Neuronal stem cell (in vitro differentiated cells): ENCODE measurements around the gene CD226.
"Not testable (repeated sequence)": the region's sequence is repeated elsewhere in the genome, so short reads cannot be mapped to it uniquely, and the experiment has no call there.

Experiments used
- DNase-seq: peaks from one replicate; pipeline ENCODE4 v3.0.0-alpha.2; 2013; ENCODE audit warnings: low spot score
- H2AFZ ChIP-seq: one replicate; pipeline ENCODE4 v1.6.1; 2013; ENCODE audit warnings: mild to moderate bottlenecking, low read length, inconsistent platforms
- H2AK5ac ChIP-seq: 2 replicates; pipeline ENCODE4 v1.6.1; 2013; ENCODE audit warnings: low read depth, mild to moderate bottlenecking, inconsistent platforms, low read length, moderate library complexity, mixed read lengths
- H2BK120ac ChIP-seq: 2 replicates; pipeline ENCODE4 v1.6.1; 2013; ENCODE audit warnings: low read depth, mild to moderate bottlenecking, inconsistent platforms, low read length, moderate library complexity, mixed read lengths
- H2BK12ac ChIP-seq: one replicate; pipeline ENCODE4 v1.6.1; 2013; ENCODE audit warnings: low read length, inconsistent platforms
- H2BK15ac ChIP-seq: 2 replicates; pipeline ENCODE4 v1.6.1; 2013; ENCODE audit warnings: mild to moderate bottlenecking, low read length, inconsistent platforms, mixed read lengths
- H2BK5ac ChIP-seq: one replicate; pipeline ENCODE4 v1.6.1; 2013; ENCODE audit warnings: inconsistent platforms, mild to moderate bottlenecking, low read length, moderate library complexity
- H3K14ac ChIP-seq: one replicate; pipeline ENCODE4 v1.6.1; 2013; ENCODE audit warnings: low read length, inconsistent platforms
- H3K18ac ChIP-seq: 2 replicates; pipeline ENCODE4 v1.6.1; 2013; ENCODE audit warnings: low read length, inconsistent platforms
- H3K23ac ChIP-seq: 2 replicates; pipeline ENCODE4 v1.6.1; 2013; ENCODE audit warnings: low read depth, mild to moderate bottlenecking, mixed read lengths, low read length, inconsistent platforms; ENCODE audit not compliant: poor library complexity
- H3K27ac ChIP-seq: replicated peaks from 3 replicates; pipeline ENCODE4 v1.5.1; 2013; ENCODE audit warnings: low read length, inconsistent platforms
- H3K27me3 ChIP-seq, 3 experiments: 2 replicates each; pipeline ENCODE4 v1.6.1; 2013; ENCODE audit warnings: low read length in 3 of 3, mild to moderate bottlenecking in 2 of 3, inconsistent platforms in 1 of 3, low read depth in 1 of 3, mixed read lengths in 1 of 3, moderate library complexity in 1 of 3; ENCODE audit not compliant: control insufficient read depth in 3 of 3, insufficient read depth in 3 of 3
- H3K36me3 ChIP-seq, 2 donors: replicated peaks in 1 of 2; 2 replicates each; pipeline ENCODE4 v1.6.1; 2013; ENCODE audit warnings: low read length in 2 of 2; ENCODE audit not compliant: control insufficient read depth in 2 of 2, insufficient read depth in 2 of 2
- H3K4ac ChIP-seq: 2 replicates; pipeline ENCODE4 v1.6.1; 2013; ENCODE audit warnings: inconsistent platforms, mild to moderate bottlenecking, low read length, moderate library complexity
- H3K4me1 ChIP-seq, 2 donors: 1 replicate in 1 of 2; 2 replicates in 1 of 2; pipeline ENCODE4 v1.6.1; 2013; ENCODE audit warnings: low read length in 2 of 2, low read depth in 1 of 2; ENCODE audit not compliant: control insufficient read depth in 2 of 2, insufficient read depth in 1 of 2
- H3K4me2 ChIP-seq: one replicate; pipeline ENCODE4 v1.6.1; 2013; ENCODE audit warnings: mild to moderate bottlenecking, low read length, inconsistent platforms; ENCODE audit not compliant: insufficient read depth, poor library complexity, severe bottlenecking
- H3K4me3 ChIP-seq, 2 donors: 2 replicates each; pipeline ENCODE4 v1.5.1; 2013; ENCODE audit warnings: low read length in 2 of 2, mild to moderate bottlenecking in 2 of 2, inconsistent platforms in 1 of 2, moderate library complexity in 1 of 2
- H3K79me1 ChIP-seq: one replicate; pipeline ENCODE4 v1.6.1; 2013; ENCODE audit warnings: low read depth, mild to moderate bottlenecking, inconsistent platforms, low read length, moderate library complexity
- H3K9ac ChIP-seq: one replicate; pipeline ENCODE4 v1.6.1; 2013; ENCODE audit warnings: mild to moderate bottlenecking, low read depth, low read length, inconsistent platforms; ENCODE audit not compliant: poor library complexity
- H3K9me3 ChIP-seq, 2 donors: replicated peaks in 1 of 2; 2 replicates each; pipeline versions ENCODE3 to v1.6.1; 2013; ENCODE audit warnings: low read length in 2 of 2, mild to moderate bottlenecking in 2 of 2, inconsistent platforms in 1 of 2, low read depth in 1 of 2, mixed read lengths in 1 of 2, moderate library complexity in 1 of 2; ENCODE audit not compliant: control insufficient read depth in 2 of 2, insufficient read depth in 1 of 2
- H4K8ac ChIP-seq: one replicate; pipeline ENCODE4 v1.6.1; 2013; ENCODE audit warnings: low read depth, mild to moderate bottlenecking, inconsistent platforms, low read length, moderate library complexity
- H4K91ac ChIP-seq: one replicate; pipeline ENCODE4 v1.6.1; 2013; ENCODE audit warnings: low read length, low read depth, mild to moderate bottlenecking, inconsistent platforms; ENCODE audit not compliant: poor library complexity
- WGBS, 2 donors: extraction: QIAGEN DNeasy Blood & Tissue Kit; methylation state at CpG; one replicate each; pipeline ENCODE4 v1.1.7; 2013; ENCODE audit warnings: missing lambda C conversion rate in 2 of 2, mixed read lengths in 1 of 2; ENCODE audit not compliant: insufficient read length in 2 of 2, insufficient replicate concordance in 1 of 2; ENCODE audit errors: extremely low coverage in 2 of 2; 5-methylcytosine and 5-hydroxymethylcytosine counted together

Gene CD226

GRCh38 chr18:69906765-69907164 lies 40.9 kb downstream of the CD226 start:
- no peak overlapping the region for H3K4me3 ChIP-seq
- no peak overlapping the region for H2BK15ac ChIP-seq
- no peak overlapping the region for H2BK5ac ChIP-seq
- WGBS, 2 donors = no CpG with 5 or more reads among the region's 7 CpGs
- no peaks in the 10 kb centered on the region for H3K9me3 ChIP-seq
- H3K4me1 ChIP-seq = no peaks in the 10 kb centered on the region
- DNase-seq = no peak
- H3K9ac ChIP-seq = no peak overlapping the region
- H2BK120ac ChIP-seq = no peak overlapping the region
- H3K36me3 ChIP-seq = no peaks in the 10 kb centered on the region
- H3K14ac ChIP-seq = no peak overlapping the region
- no peaks in the 10 kb centered on the region for H3K79me1 ChIP-seq
- H4K91ac ChIP-seq = no peak overlapping the region
- no peaks in the 10 kb centered on the region for H3K27me3 ChIP-seq
- H2AK5ac ChIP-seq = no peak overlapping the region
- H3K4me2 ChIP-seq = no peak overlapping the region
- no peak overlapping the region for H3K27ac ChIP-seq
- no peak overlapping the region for H3K23ac ChIP-seq
- no peak overlapping the region for H3K4ac ChIP-seq
- no peak overlapping the region for H2AFZ ChIP-seq
- peak overlapping the region; percentile 15 for H3K18ac ChIP-seq
- no peak overlapping the region for H2BK12ac ChIP-seq
- no peak overlapping the region for H4K8ac ChIP-seq

GRCh38 chr18:69900941-69901340 lies 46.7 kb downstream of the CD226 start:
- H3K18ac ChIP-seq = no peak overlapping the region
- no peak overlapping the region for H2BK15ac ChIP-seq
- H3K23ac ChIP-seq = no peak overlapping the region
- no peak overlapping the region for H4K91ac ChIP-seq
- H3K14ac ChIP-seq = no peak overlapping the region
- no peak overlapping the region for H3K4me2 ChIP-seq
- H3K9me3 ChIP-seq = no peaks in the 10 kb centered on the region
- H4K8ac ChIP-seq = no peak overlapping the region
- H2AK5ac ChIP-seq = no peak overlapping the region
- H2AFZ ChIP-seq = no peak overlapping the region
- no peaks in the 10 kb centered on the region for H3K27me3 ChIP-seq
- no peak overlapping the region for H2BK120ac ChIP-seq
- no peak overlapping the region for H3K4me3 ChIP-seq
- no peak overlapping the region for H3K9ac ChIP-seq
- no peak overlapping the region for H2BK5ac ChIP-seq
- no peak overlapping the region for H3K4ac ChIP-seq
- no peaks in the 10 kb centered on the region for H3K36me3 ChIP-seq
- H2BK12ac ChIP-seq = no peak overlapping the region
- H3K79me1 ChIP-seq = no peaks in the 10 kb centered on the region
- H3K27ac ChIP-seq = no peak overlapping the region
- no peaks in the 10 kb centered on the region for H3K4me1 ChIP-seq
- WGBS, 2 donors = no CpG with 5 or more reads among the region's 2 CpGs
- no peak for DNase-seq

GRCh38 chr18:69899154-69899923 lies 48.3 kb downstream of the CD226 start:
- H2BK120ac ChIP-seq, H2AFZ ChIP-seq, H3K4me3 ChIP-seq, H3K23ac ChIP-seq, H2AK5ac ChIP-seq, H3K9me3 ChIP-seq, DNase-seq, H3K27me3 ChIP-seq, H2BK12ac ChIP-seq, H4K8ac ChIP-seq, H3K4ac ChIP-seq, H2BK5ac ChIP-seq, H4K91ac ChIP-seq, H3K14ac ChIP-seq, H3K4me1 ChIP-seq, H3K36me3 ChIP-seq, H3K4me2 ChIP-seq, H3K18ac ChIP-seq, H3K9ac ChIP-seq, H2BK15ac ChIP-seq, H3K27ac ChIP-seq, H3K79me1 ChIP-seq: not testable (repeated sequence)
- WGBS, 2 donors = no CpG with 5 or more reads among the region's 4 CpGs

- Histone ChIP-seq H3K4me3 (no peak overlapping the region), H3K14ac (no peak overlapping the region), H2AFZ (peak overlapping the region; percentile 24), H4K8ac (no peak overlapping the region), H3K27ac (no peak overlapping the region), H3K79me1 (no peaks in the 10 kb centered on the region), H3K4ac (no peak overlapping the region), H3K27me3 (no peaks in the 10 kb centered on the region), H2BK120ac (no peak overlapping the region), H3K36me3 (no peaks in the 10 kb centered on the region), H4K91ac (no peak overlapping the region), H3K4me1 (no peaks in the 10 kb centered on the region), H3K18ac (no peak overlapping the region), H3K23ac (no peak overlapping the region), H3K4me2 (no peak overlapping the region), H2AK5ac (no peak overlapping the region), H2BK5ac (no peak overlapping the region), H3K9ac (no peak overlapping the region), H3K9me3 (no peaks in the 10 kb centered on the region), H2BK15ac (no peak overlapping the region), H2BK12ac (no peak overlapping the region)
- DNase-seq = no peak
- no CpG with 5 or more reads among the region's 11 CpGs for WGBS, 2 donors
These were observed 49.3 kb downstream of the CD226 start for GRCh38 chr18:69898241-69898861.
